Small intestine (tissue), 7 donors: ENCODE results near the gene VSIR. TPM values are rescaled to one million over a fixed set of nuclear protein-coding genes. Genes with fewer than 3 reads are reported as not detected.

ENCODE experiments used
- DNase-seq, 2 donors: peaks; one replicate each; pipeline versions ENCODE4 v3.0.0 to v3.0.0-alpha.2; 2013
- FAIRE-seq: peaks from 2 replicates; lab custom pipeline; 2012; peaks lifted over from hg19 to GRCh38; lab: Jason Lieb, UNC
- H3K27ac ChIP-seq, 3 donors: one replicate each; pipeline ENCODE4 v1.5.1; 2013; ENCODE audit warnings: low read length in 2 of 3, mild to moderate bottlenecking in 2 of 3, control low read depth in 1 of 3, inconsistent platforms in 1 of 3, low read depth in 1 of 3, moderate library complexity in 1 of 3
- H3K27me3 ChIP-seq, 3 donors: one replicate each; pipeline ENCODE4 v1.6.1; 2013; ENCODE audit warnings: low read length in 3 of 3, inconsistent platforms in 1 of 3; ENCODE audit not compliant: control insufficient read depth in 3 of 3, insufficient read depth in 3 of 3
- H3K36me3 ChIP-seq, 3 donors: one replicate each; pipeline ENCODE4 v1.6.1; 2013; ENCODE audit warnings: low read length in 3 of 3, inconsistent platforms in 1 of 3, low read depth in 1 of 3, mild to moderate bottlenecking in 1 of 3, moderate library complexity in 1 of 3; ENCODE audit not compliant: control insufficient read depth in 3 of 3, insufficient read depth in 2 of 3
- H3K4me1 ChIP-seq, 3 donors: one replicate each; pipeline ENCODE4 v1.6.1; 2013; ENCODE audit warnings: low read length in 2 of 3, inconsistent platforms in 1 of 3, low read depth in 1 of 3, mild to moderate bottlenecking in 1 of 3, moderate library complexity in 1 of 3; ENCODE audit not compliant: control insufficient read depth in 3 of 3, insufficient read depth in 2 of 3
- H3K4me3 ChIP-seq, 3 donors: one replicate each; pipeline ENCODE4 v1.5.1; 2013; ENCODE audit warnings: low read length in 3 of 3, control low read depth in 1 of 3, inconsistent platforms in 1 of 3, low read depth in 1 of 3, mild to moderate bottlenecking in 1 of 3, moderate library complexity in 1 of 3
- H3K9me3 ChIP-seq, 2 donors: one replicate each; pipeline ENCODE4 v1.6.1; 2013; ENCODE audit warnings: low read depth in 1 of 2, low read length in 1 of 2; ENCODE audit not compliant: control insufficient read depth in 2 of 2, insufficient read depth in 1 of 2
- WGBS, 3 donors: extraction: QIAGEN DNeasy Blood & Tissue Kit; methylation state at CpG; one replicate each; pipeline ENCODE4 v1.1.7; 2013; 5-methylcytosine and 5-hydroxymethylcytosine counted together
- polyA plus RNA-seq, 4 donors: library from polyadenylated mRNA; stranded (reverse) in 3 of 4; unstranded in 1 of 4; fragments of 200-250 nt in 3 of 4; fragments of 120-200 nt in 1 of 4; gene quantifications; one replicate each; pipeline versions ENCODE4 v1.2.1 to v1.2.3, GENCODE V29; 2013
- donor health status: healthy with polysubstance abuse.
- donor health status: control.
- donor health status: control.
- donor health status: Bipolar disorder and iron deficiency.
- donor health status: healthy.

VSIR gene
- polyA plus RNA-seq, 4 donors: 26.6 to 58.9 (median 52.1) TPM

DNA sequence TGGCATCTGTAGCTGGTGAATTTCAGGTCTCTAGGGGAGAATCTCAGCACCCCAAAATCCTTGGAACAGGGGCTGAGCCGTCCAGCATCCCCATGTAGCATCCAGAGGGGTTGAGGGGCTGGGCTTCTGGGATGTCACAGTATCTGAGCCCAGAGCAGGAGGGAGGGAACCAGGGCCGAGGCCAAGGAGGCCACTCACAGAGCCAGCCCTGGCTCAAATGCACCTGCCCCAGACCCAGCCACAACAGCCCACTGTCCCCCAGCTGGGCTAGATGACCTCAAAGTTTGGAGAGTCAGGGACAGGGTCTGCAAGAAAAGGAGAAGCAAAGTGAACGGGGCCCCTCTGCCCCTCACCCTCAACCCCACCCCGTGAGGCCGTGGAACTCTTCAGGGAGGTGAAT, 22.3 kb downstream of the VSIR start:
- Histone ChIP-seq H3K27ac (peak overlapping the region in 1 of 3 donors; percentile 34), H3K9me3 (no peaks in the 10 kb centered on the region), H3K36me3 (peaks cover 0 to 61% (median 3%) of the 10 kb centered on the region in 3 donors), H3K4me3 (no peak overlapping the region), H3K27me3 (no peaks in the 10 kb centered on the region), H3K4me1 (peaks cover 29 to 99% (median 44%) of the 10 kb centered on the region in 3 donors)
- 84 to 90% (median 87%) methylated on average over 5 of the region's 5 CpGs for WGBS, 3 donors
- DNase-seq (no peak), FAIRE-seq (no peak)

DNA sequence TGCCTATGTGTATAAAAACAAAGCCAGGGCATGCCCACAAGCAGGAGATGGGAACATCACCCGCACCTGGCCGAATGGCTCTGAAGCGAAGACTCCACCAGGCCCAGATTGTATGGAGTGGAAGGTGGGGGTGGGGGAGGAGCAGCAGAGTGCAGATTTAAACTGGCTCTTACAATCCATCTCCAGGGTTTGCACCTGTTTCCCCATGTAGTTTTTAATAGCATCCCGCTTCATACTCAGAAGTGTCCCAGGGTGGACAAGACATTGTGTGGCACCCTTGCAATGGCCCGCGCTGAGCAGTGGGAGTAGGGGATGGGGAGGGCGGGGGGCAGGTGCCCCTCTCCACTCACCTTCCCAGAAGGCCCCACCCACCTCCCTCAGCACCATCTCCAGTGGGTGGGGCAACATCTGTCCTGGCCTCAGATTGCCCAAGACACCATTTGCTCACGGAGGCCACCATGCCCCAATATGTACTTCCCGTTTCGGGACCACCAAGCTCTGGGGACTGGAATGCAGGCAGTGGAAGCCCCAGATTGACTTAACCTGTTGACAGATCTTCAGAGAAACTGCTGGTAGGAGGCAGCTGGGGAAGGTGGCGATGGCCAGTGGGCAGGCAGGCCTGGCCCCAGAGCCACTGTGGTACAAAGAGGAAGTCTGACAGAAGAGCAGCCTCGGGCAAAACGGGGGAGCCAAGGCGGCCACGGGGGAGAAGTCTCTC, 23.0 kb downstream of the VSIR start:
- Histone ChIP-seq H3K4me3 (no peak overlapping the region), H3K9me3 (no peaks in the 10 kb centered on the region), H3K27me3 (no peaks in the 10 kb centered on the region), H3K4me1 (peaks cover 30 to 99% (median 45%) of the 10 kb centered on the region in 3 donors), H3K36me3 (peaks cover 0 to 57% (median 3%) of the 10 kb centered on the region in 3 donors), H3K27ac (peak overlapping the region in 1 of 3 donors; percentile 79)
- no peak for DNase-seq
- no peak for FAIRE-seq
- WGBS, 3 donors: 86 to 92% (median 86%) methylated on average over 15 of the region's 15 CpGs

GRCh38 chr10:71749396-71749795, 23.9 kb downstream of the VSIR start:
- peaks cover 0 to 53% (median 3%) of the 10 kb centered on the region in 3 donors for H3K36me3 ChIP-seq
- 87 to 95% (median 94%) methylated on average over 4 of the region's 4 CpGs for WGBS, 3 donors
- peaks cover 27 to 93% (median 42%) of the 10 kb centered on the region in 3 donors for H3K4me1 ChIP-seq
- DNase-seq: no peak
- H3K9me3 ChIP-seq: no peaks in the 10 kb centered on the region
- FAIRE-seq: no peak
- peak overlapping the region; percentile 79 to 85 (median 85) for H3K27ac ChIP-seq
- H3K27me3 ChIP-seq: no peaks in the 10 kb centered on the region
- H3K4me3 ChIP-seq: no peak overlapping the region

- peak overlapping the region; percentile 79 to 85 (median 85) for H3K27ac ChIP-seq
- H3K4me1 ChIP-seq: peaks cover 22 to 86% (median 36%) of the 10 kb centered on the region in 3 donors
- H3K4me3 ChIP-seq: no peak overlapping the region
- H3K36me3 ChIP-seq: peaks cover 0 to 46% (median 3%) of the 10 kb centered on the region in 3 donors
- peak; percentile 37 to 74 for DNase-seq
- H3K27me3 ChIP-seq: no peaks in the 10 kb centered on the region
- no peak for FAIRE-seq
- no peaks in the 10 kb centered on the region for H3K9me3 ChIP-seq
- 20 to 41% (median 28%) methylated on average over 15 of the region's 15 CpGs for WGBS, 3 donors
Measured at GRCh38 chr10:71748671-71749191, 24.6 kb downstream of the VSIR start.

- Histone ChIP-seq H3K4me3 (no peak overlapping the region), H3K27ac (peak overlapping the region; percentile 79 to 85 (median 85)), H3K36me3 (peaks cover 0 to 43% (median 3%) of the 10 kb centered on the region in 3 donors), H3K27me3 (no peaks in the 10 kb centered on the region), H3K9me3 (peaks cover 0 to 5% of the 10 kb centered on the region in 2 donors), H3K4me1 (peaks cover 19 to 78% (median 28%) of the 10 kb centered on the region in 3 donors)
- FAIRE-seq (no peak), DNase-seq (peak; percentile 36 to 74)
- WGBS, 3 donors: 50 to 58% (median 53%) methylated on average over 14 of the region's 14 CpGs
Measured at GRCh38 chr10:71747551-71748523, 25.5 kb downstream of the VSIR start.

GRCh38 chr10:71747039-71747531, 26.2 kb downstream of the VSIR start:
- WGBS, 3 donors: 28 to 65% (median 31%) methylated on average over 2 of the region's 2 CpGs
- DNase-seq: peak in 1 of 2 donors; percentile 85

GRCh38 chr10:71746344-71747037, 26.8 kb downstream of the VSIR start:
- H3K27ac ChIP-seq: peak overlapping the region; percentile 79 to 85 (median 85)
- WGBS, 3 donors: 28 to 50% (median 45%) methylated on average over 13 of the region's 13 CpGs
- H3K27me3 ChIP-seq: no peaks in the 10 kb centered on the region
- peaks cover 0 to 15% of the 10 kb centered on the region in 2 donors for H3K9me3 ChIP-seq
- H3K36me3 ChIP-seq: peaks cover 0 to 30% (median 1%) of the 10 kb centered on the region in 3 donors
- H3K4me3 ChIP-seq: no peak overlapping the region
- H3K4me1 ChIP-seq: peaks cover 16 to 64% (median 24%) of the 10 kb centered on the region in 3 donors
- no peak for FAIRE-seq
- DNase-seq: peak; percentile 87 to 92

More at GRCh38 chr10:71747039-71747531, 26.2 kb downstream of the VSIR start:
- FAIRE-seq: no peak
- H3K27ac ChIP-seq: peak overlapping the region; percentile 79 to 85 (median 85)
- peaks cover 14 to 70% (median 24%) of the 10 kb centered on the region in 3 donors for H3K4me1 ChIP-seq
- H3K36me3 ChIP-seq: peaks cover 0 to 36% (median 3%) of the 10 kb centered on the region in 3 donors
- no peaks in the 10 kb centered on the region for H3K27me3 ChIP-seq
- H3K9me3 ChIP-seq: peaks cover 0 to 13% of the 10 kb centered on the region in 2 donors
- H3K4me3 ChIP-seq: no peak overlapping the region
